Fibroblast of lung (primary cell): ENCODE data around the gene RABGAP1.
A peak's percentile ranks its signal among the peaks of the same experiment; 100 is the strongest.

Experiments
- EZH2 ChIP-seq: IDR thresholded peaks from 2 replicates; pipeline ENCODE4 v1.5.1; 2012; ENCODE audit warnings: low read length, control low read depth, mild to moderate bottlenecking; ENCODE audit errors: missing control alignments
- TF ChIP-seq, protein P1 (sequence below), 2 donors: IDR thresholded peaks in 1 of 2; conservative IDR thresholded peaks in 1 of 2; 1 replicate in 1 of 2; 2 replicates in 1 of 2; pipeline ENCODE4 v1.5.1; 2011 to 2012; ENCODE audit warnings: low read length in 2 of 2, control low read depth in 1 of 2, inconsistent platforms in 1 of 2, low read depth in 1 of 2, mild to moderate bottlenecking in 1 of 2

DNA sequence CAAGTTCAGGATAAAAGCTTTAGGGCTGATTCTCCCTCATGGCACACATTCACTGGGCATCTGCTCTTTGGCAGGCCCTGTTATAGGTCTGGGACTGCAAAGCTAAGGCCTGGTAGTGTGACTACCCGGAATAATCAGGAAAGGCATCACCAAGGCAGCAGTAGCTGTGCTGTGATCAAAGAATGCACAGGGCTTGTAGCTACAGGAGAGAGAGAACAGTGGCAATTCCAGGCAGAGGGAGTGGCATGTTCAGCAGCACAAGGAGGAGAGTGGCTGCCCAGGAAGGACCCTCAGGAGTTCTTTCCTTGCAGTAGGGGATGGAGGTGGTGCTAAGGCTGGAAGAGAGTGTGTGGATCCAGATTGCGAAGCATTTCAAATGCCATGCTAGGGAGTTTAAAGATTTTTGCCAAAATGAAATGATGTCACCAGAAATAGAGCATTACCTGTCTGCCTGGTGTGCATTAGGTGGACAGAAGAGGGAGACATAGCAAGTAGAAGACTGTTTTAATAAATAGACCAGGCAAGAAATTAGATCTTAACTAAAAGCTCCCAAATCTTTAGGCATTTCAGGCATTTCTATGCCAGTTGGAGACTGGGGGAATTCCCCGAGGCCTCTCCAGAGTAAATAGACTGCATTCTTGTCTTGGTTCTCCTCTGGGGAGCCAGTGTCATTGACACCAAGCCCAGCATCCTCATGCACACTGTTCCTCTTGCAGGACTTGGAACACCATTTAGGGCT is 161.7 kb downstream of the RABGAP1 start:
- TF ChIP-seq, protein P1, sequence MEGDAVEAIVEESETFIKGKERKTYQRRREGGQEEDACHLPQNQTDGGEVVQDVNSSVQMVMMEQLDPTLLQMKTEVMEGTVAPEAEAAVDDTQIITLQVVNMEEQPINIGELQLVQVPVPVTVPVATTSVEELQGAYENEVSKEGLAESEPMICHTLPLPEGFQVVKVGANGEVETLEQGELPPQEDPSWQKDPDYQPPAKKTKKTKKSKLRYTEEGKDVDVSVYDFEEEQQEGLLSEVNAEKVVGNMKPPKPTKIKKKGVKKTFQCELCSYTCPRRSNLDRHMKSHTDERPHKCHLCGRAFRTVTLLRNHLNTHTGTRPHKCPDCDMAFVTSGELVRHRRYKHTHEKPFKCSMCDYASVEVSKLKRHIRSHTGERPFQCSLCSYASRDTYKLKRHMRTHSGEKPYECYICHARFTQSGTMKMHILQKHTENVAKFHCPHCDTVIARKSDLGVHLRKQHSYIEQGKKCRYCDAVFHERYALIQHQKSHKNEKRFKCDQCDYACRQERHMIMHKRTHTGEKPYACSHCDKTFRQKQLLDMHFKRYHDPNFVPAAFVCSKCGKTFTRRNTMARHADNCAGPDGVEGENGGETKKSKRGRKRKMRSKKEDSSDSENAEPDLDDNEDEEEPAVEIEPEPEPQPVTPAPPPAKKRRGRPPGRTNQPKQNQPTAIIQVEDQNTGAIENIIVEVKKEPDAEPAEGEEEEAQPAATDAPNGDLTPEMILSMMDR (conservative IDR thresholded peaks at IDR 0.05 in 1 of 2, IDR thresholded peaks at IDR 0.05 in 1 of 2; ENCODE audit: low read depth in 1 of 2, low read length in 2 of 2), result peak; percentile 16 to 31
- no peak for TF ChIP-seq EZH2
